Stimulated activated CD4-positive, alpha-beta T cell treated with anti-CD3 and anti-CD28 coated beads, TNF-alpha, amount 100 ng/mL, for 48 hours (primary cell): ENCODE results near the gene PLA1A.

ENCODE experiments used
- DNase-seq, 3 donors: peaks; one replicate each; pipeline ENCODE4 v3.0.0-alpha.2; 2020; ENCODE audit warnings: low read depth in 3 of 3

PLA1A gene

GRCh38 chr3:119608405-119609000 is 10.8 kb downstream of the PLA1A start:
- no peak for DNase-seq

GRCh38 chr3:119609301-119609700 is 11.6 kb downstream of the PLA1A start:
- no peak for DNase-seq

GRCh38 chr3:119611664-119612063 is 14.0 kb downstream of the PLA1A start:
- no peak for DNase-seq

- DNase-seq, result no peak
Observed at GRCh38 chr3:119613201-119613600, 15.5 kb downstream of the PLA1A start.

- no peak for DNase-seq
Observed at GRCh38 chr3:119613872-119614271, 16.2 kb downstream of the PLA1A start.

GRCh38 chr3:119616056-119616455 is 18.4 kb downstream of the PLA1A start:
- DNase-seq, result no peak

GRCh38 chr3:119619094-119619493 is 21.4 kb downstream of the PLA1A start:
- DNase-seq, result no peak

- no peak for DNase-seq
Observed at GRCh38 chr3:119620899-119621298, 23.2 kb downstream of the PLA1A start.

- DNase-seq, result no peak
Observed at GRCh38 chr3:119624002-119624720, 26.5 kb downstream of the PLA1A start.

GRCh38 chr3:119625451-119626153 is 27.9 kb downstream of the PLA1A start:
- DNase-seq, result no peak

GRCh38 chr3:119626196-119626595 is 28.5 kb downstream of the PLA1A start:
- DNase-seq, result no peak

- DNase-seq, result no peak
Observed at GRCh38 chr3:119627461-119627860, 29.8 kb downstream of the PLA1A start.

GRCh38 chr3:119628390-119628789 is 30.7 kb downstream of the PLA1A start:
- no peak for DNase-seq

- DNase-seq, result no peak
Observed at GRCh38 chr3:119628816-119629445, 31.2 kb downstream of the PLA1A start.

GRCh38 chr3:119630128-119630879 is 32.6 kb downstream of the PLA1A start:
- DNase-seq, result no peak

- DNase-seq, result no peak
Observed at GRCh38 chr3:119630880-119631329, 33.2 kb downstream of the PLA1A start.

- DNase-seq, result no peak
Observed at GRCh38 chr3:119631516-119631915, 33.8 kb downstream of the PLA1A start.

GRCh38 chr3:119632216-119632615 is 34.5 kb downstream of the PLA1A start:
- DNase-seq, result no peak

GRCh38 chr3:119632829-119633228 is 35.1 kb downstream of the PLA1A start:
- DNase-seq, result no peak

GRCh38 chr3:119635719-119636118 is 38.0 kb downstream of the PLA1A start:
- DNase-seq, result no peak

- DNase-seq, result no peak
Observed at GRCh38 chr3:119636249-119636648, 38.6 kb downstream of the PLA1A start.
